HEK293 (cell line): Measurements from ENCODE around the gene ITGAL.

Source experiments
- CTCF ChIA-PET: fragments of 350-600 bp; formaldehyde crosslinking; extraction: SDS; loops from one replicate; lab custom pipeline; 2021; ENCODE audit warnings: antibody characterized with exemption; lab: Yijun Ruan, JAX
- POLR2A ChIA-PET: fragments of 300-600 bp; formaldehyde crosslinking; extraction: SDS; loops from one replicate; lab custom pipeline; 2020; ENCODE audit warnings: antibody characterized with exemption, inconsistent platforms; lab: Yijun Ruan, JAX
- H3K27ac ChIP-seq: fragments of 200-500 bp; sonication (Bioruptor generic); 2 replicates; pipeline ENCODE4 v1.5.1; 2014; ENCODE audit warnings: low read depth, low read length, control low read depth, inconsistent platforms; ENCODE audit errors: extremely low read depth
- H3K36me3 ChIP-seq, 2 experiments: fragments of 200-500 bp in 1 of 2; sonication (Bioruptor generic) in 1 of 2; 1 replicate in 1 of 2; 2 replicates in 1 of 2; pipeline ENCODE4 v1.5.1; 2014 to 2017; ENCODE audit warnings: inconsistent platforms in 2 of 2, low read length in 2 of 2; ENCODE audit not compliant: control insufficient read depth in 2 of 2, insufficient read depth in 1 of 2
- H3K4me1 ChIP-seq: fragments of 200-500 bp; sonication (Bioruptor generic); 2 replicates; pipeline ENCODE4 v1.5.1; 2014; ENCODE audit warnings: mild to moderate bottlenecking, low read length, inconsistent platforms; ENCODE audit not compliant: control insufficient read depth, insufficient read depth
- H3K4me3 ChIP-seq: 2 replicates; pipeline ENCODE4 v1.5.1; 2011; ENCODE audit warnings: low read depth, mild to moderate bottlenecking, control low read depth, low read length, moderate library complexity
- H3K9me3 ChIP-seq: fragments of 200-500 bp; sonication (Bioruptor generic); 2 replicates; pipeline ENCODE4 v1.5.1; 2014; ENCODE audit warnings: low read depth, low read length, inconsistent platforms; ENCODE audit not compliant: control insufficient read depth, insufficient read depth
- FEZF1 ChIP-seq: fragments of 450-650 bp; formaldehyde crosslinking; IDR thresholded peaks from 2 replicates; pipeline ENCODE4 v1.5.1; 2016; ENCODE audit warnings: missing biosample characterization, missing genetic modification characterization
- GLIS1 ChIP-seq: fragments of 450-650 bp; formaldehyde crosslinking; IDR thresholded peaks from 2 replicates; pipeline ENCODE4 v1.5.1; 2016; ENCODE audit warnings: missing biosample characterization, missing genetic modification characterization
- GLIS2 ChIP-seq: fragments of 450-650 bp; formaldehyde crosslinking; IDR thresholded peaks from 2 replicates; pipeline ENCODE4 v1.5.1; 2016; ENCODE audit warnings: missing biosample characterization, missing genetic modification characterization
- SP2 ChIP-seq: fragments of 450-650 bp; formaldehyde crosslinking; IDR thresholded peaks from 2 replicates; pipeline ENCODE4 v1.5.1; 2016; ENCODE audit warnings: missing biosample characterization, missing genetic modification characterization
- ZFP37 ChIP-seq: fragments of 450-650 bp; formaldehyde crosslinking; IDR thresholded peaks from 2 replicates; pipeline ENCODE4 v1.5.1; 2016; ENCODE audit warnings: missing biosample characterization, missing genetic modification characterization
- ZNF16 ChIP-seq: fragments of 450-650 bp; formaldehyde crosslinking; IDR thresholded peaks from 2 replicates; pipeline ENCODE4 v1.5.1; 2016; ENCODE audit warnings: low read depth, missing biosample characterization, missing genetic modification characterization
- ZNF2 ChIP-seq: fragments of 450-650 bp; formaldehyde crosslinking; IDR thresholded peaks from 2 replicates; pipeline ENCODE4 v1.5.1; 2016; ENCODE audit warnings: missing biosample characterization, missing genetic modification characterization
- ZNF223 ChIP-seq: fragments of 450-650 bp; formaldehyde crosslinking; IDR thresholded peaks from 2 replicates; pipeline ENCODE4 v1.5.1; 2016; ENCODE audit warnings: missing biosample characterization, missing genetic modification characterization
- ZNF239 ChIP-seq: fragments of 450-650 bp; formaldehyde crosslinking; IDR thresholded peaks from 2 replicates; pipeline ENCODE4 v1.5.1; 2016; ENCODE audit warnings: missing biosample characterization, missing genetic modification characterization
- ZNF280C ChIP-seq: fragments of 450-650 bp; formaldehyde crosslinking; IDR thresholded peaks from 2 replicates; pipeline ENCODE4 v1.5.1; 2016; ENCODE audit warnings: missing biosample characterization, missing genetic modification characterization
- ZNF335 ChIP-seq: fragments of 450-650 bp; formaldehyde crosslinking; conservative IDR thresholded peaks from 2 replicates; pipeline ENCODE4 v1.5.1; 2016; ENCODE audit warnings: missing biosample characterization, missing genetic modification characterization
- ZNF354C ChIP-seq: fragments of 450-650 bp; formaldehyde crosslinking; IDR thresholded peaks from 2 replicates; pipeline ENCODE4 v1.5.1; 2016; ENCODE audit warnings: missing biosample characterization, missing genetic modification characterization, low read depth, borderline replicate concordance
- ZNF394 ChIP-seq: fragments of 450-650 bp; formaldehyde crosslinking; IDR thresholded peaks from 2 replicates; pipeline ENCODE4 v1.5.1; 2016; ENCODE audit warnings: missing biosample characterization, missing genetic modification characterization, mild to moderate bottlenecking, moderate library complexity, borderline replicate concordance
- ZNF777 ChIP-seq: fragments of 450-650 bp; formaldehyde crosslinking; IDR thresholded peaks from 2 replicates; pipeline ENCODE4 v1.5.1; 2017; ENCODE audit warnings: missing biosample characterization, missing genetic modification characterization, borderline replicate concordance
- ZSCAN23 ChIP-seq: fragments of 450-650 bp; formaldehyde crosslinking; IDR thresholded peaks from 2 replicates; pipeline ENCODE4 v1.5.1; 2016; ENCODE audit warnings: missing biosample characterization, missing genetic modification characterization
- ZXDB ChIP-seq: fragments of 450-650 bp; formaldehyde crosslinking; IDR thresholded peaks from 2 replicates; pipeline ENCODE4 v1.5.1; 2016; ENCODE audit warnings: missing biosample characterization, missing genetic modification characterization
- TF ChIP-seq, protein P1 (sequence below): fragments of 450-650 bp; formaldehyde crosslinking; IDR thresholded peaks from 2 replicates; pipeline ENCODE4 v1.5.1; 2016; ENCODE audit warnings: missing biosample characterization, missing genetic modification characterization
- TF ChIP-seq, protein P2 (sequence below): fragments of 450-650 bp; formaldehyde crosslinking; IDR thresholded peaks from 2 replicates; pipeline ENCODE4 v1.5.1; 2016; ENCODE audit warnings: missing biosample characterization, missing genetic modification characterization
- TF ChIP-seq, protein P3 (sequence below): fragments of 450-650 bp; formaldehyde crosslinking; conservative IDR thresholded peaks from 2 replicates; pipeline ENCODE4 v1.5.1; 2016; ENCODE audit warnings: low read depth, missing biosample characterization, missing genetic modification characterization

ITGAL gene

GRCh38 chr16:30548416-30549253 is 76.1 kb downstream of the ITGAL start (continued):
- TF ChIP-seq, protein P1, sequence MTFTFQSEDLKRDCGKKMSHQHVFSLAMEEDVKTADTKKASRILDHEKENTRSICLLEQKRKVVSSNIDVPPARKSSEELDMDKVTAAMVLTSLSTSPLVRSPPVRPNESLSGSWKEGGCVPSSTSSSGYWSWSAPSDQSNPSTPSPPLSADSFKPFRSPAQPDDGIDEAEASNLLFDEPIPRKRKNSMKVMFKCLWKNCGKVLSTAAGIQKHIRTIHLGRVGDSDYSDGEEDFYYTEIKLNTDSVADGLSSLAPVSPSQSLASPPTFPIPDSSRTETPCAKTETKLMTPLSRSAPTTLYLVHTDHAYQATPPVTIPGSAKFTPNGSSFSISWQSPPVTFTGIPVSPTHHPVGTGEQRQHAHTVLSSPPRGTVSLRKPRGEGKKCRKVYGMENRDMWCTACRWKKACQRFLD (tag by site-specific recombination), result no peak
- TF ChIP-seq, protein P2, sequence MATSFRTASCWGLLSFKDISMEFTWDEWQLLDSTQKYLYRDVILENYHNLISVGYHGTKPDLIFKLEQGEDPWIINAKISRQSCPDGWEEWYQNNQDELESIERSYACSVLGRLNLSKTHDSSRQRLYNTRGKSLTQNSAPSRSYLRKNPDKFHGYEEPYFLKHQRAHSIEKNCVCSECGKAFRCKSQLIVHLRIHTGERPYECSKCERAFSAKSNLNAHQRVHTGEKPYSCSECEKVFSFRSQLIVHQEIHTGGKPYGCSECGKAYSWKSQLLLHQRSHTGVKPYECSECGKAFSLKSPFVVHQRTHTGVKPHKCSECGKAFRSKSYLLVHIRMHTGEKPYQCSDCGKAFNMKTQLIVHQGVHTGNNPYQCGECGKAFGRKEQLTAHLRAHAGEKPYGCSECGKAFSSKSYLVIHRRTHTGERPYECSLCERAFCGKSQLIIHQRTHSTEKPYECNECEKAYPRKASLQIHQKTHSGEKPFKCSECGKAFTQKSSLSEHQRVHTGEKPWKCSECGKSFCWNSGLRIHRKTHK (tag by site-specific recombination), result no peak
- no peak for TF ChIP-seq ZNF280C (tag by site-specific recombination)
- TF ChIP-seq ZNF335 (tag by site-specific recombination), result no peak
- TF ChIP-seq ZXDB (tag by site-specific recombination), result peak; percentile 20; the same call in 1 of the 2 replicates
- peak; percentile 88 for TF ChIP-seq GLIS1 (tag by site-specific recombination)
- TF ChIP-seq ZSCAN23 (tag by site-specific recombination), result no peak
- no peak for TF ChIP-seq ZNF239 (tag by site-specific recombination)
- TF ChIP-seq SP2 (tag by site-specific recombination), result no peak
- TF ChIP-seq, protein P3, sequence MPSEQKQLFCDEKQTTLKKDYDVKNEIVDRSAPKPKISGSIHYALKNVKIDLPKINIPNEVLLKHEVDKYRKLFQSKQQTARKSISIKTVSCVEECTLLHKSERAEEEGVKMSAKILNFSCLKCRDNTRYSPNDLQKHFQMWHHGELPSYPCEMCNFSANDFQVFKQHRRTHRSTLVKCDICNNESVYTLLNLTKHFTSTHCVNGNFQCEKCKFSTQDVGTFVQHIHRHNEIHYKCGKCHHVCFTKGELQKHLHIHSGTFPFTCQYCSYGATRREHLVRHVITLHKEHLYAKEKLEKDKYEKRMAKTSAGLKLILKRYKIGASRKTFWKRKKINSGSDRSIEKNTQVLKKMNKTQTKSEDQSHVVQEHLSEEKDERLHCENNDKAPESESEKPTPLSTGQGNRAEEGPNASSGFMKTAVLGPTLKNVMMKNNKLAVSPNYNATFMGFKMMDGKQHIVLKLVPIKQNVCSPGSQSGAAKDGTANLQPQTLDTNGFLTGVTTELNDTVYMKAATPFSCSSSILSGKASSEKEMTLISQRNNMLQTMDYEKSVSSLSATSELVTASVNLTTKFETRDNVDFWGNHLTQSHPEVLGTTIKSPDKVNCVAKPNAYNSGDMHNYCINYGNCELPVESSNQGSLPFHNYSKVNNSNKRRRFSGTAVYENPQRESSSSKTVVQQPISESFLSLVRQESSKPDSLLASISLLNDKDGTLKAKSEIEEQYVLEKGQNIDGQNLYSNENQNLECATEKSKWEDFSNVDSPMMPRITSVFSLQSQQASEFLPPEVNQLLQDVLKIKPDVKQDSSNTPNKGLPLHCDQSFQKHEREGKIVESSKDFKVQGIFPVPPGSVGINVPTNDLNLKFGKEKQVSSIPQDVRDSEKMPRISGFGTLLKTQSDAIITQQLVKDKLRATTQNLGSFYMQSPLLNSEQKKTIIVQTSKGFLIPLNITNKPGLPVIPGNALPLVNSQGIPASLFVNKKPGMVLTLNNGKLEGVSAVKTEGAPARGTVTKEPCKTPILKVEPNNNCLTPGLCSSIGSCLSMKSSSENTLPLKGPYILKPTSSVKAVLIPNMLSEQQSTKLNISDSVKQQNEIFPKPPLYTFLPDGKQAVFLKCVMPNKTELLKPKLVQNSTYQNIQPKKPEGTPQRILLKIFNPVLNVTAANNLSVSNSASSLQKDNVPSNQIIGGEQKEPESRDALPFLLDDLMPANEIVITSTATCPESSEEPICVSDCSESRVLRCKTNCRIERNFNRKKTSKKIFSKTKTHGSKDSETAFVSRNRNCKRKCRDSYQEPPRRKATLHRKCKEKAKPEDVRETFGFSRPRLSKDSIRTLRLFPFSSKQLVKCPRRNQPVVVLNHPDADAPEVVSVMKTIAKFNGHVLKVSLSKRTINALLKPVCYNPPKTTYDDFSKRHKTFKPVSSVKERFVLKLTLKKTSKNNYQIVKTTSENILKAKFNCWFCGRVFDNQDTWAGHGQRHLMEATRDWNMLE (tag by site-specific recombination), result no peak
- TF ChIP-seq, all 188 proteins: peak for 10

DNA sequence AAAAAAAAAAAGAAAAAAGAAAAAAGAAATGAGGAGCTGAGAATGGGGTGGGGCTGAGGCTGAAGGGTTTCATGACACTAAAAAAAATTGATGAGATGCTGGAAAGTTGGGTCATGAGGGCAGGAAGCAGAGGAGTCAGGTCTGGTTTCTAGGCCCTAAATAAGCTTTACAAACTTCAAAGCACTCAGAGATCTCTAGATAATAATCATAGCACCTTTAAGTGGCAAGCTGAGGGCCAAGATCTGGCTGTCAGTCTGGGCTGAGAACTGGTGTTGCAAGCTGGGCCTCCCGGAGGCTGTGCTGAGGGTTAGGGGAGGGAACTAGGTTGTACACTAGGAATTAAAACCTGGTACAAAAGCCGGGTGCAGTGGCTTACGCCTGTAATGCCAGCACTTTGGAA is 79.2 kb downstream of the ITGAL start:
- peaks cover 11% of the 10 kb centered on the region for H3K4me1 ChIP-seq
- no peak overlapping the region for H3K27ac ChIP-seq
- TF ChIP-seq ZNF354C, result no peak
- TF ChIP-seq ZNF394, result no peak
- TF ChIP-seq ZNF777 (tag by site-specific recombination), result no peak
- TF ChIP-seq ZFP37 (tag by site-specific recombination), result no peak
- no peak for TF ChIP-seq ZNF2 (tag by site-specific recombination)
- no peak for TF ChIP-seq FEZF1 (tag by site-specific recombination)
- no peak for TF ChIP-seq ZNF223 (tag by site-specific recombination)
- TF ChIP-seq ZNF16 (tag by site-specific recombination), result no peak
- TF ChIP-seq GLIS2 (tag by site-specific recombination), result no peak
- ChIA-PET CTCF (interaction anchor here (0.7 kb wide), 1 partner anchor 580 kb away, joined by 6 read pairs; no protein-coding TSS in a partner anchor), POLR2A (interaction anchor here (0.5 to 1.8 kb wide), 7 partner anchors 16 to 332 kb away, joined by 3 to 7 read pairs (median 5); partner anchors contain the start of genes DCTPP1, FBRS, ZNF688 and ZNF747)
- no peaks in the 10 kb centered on the region for H3K9me3 ChIP-seq
- H3K4me3 ChIP-seq, result no peak overlapping the region
- peaks cover 9 to 37% of the 10 kb centered on the region in 2 experiments; a peak in 2 of 3 replicates for H3K36me3 ChIP-seq
